Medulla oblongata (tissue), 1 donor: Measurements from ENCODE around the gene GNB2.

Experiments used
- DNase-seq: peaks from one replicate; pipeline ENCODE4 v3.0.0-alpha.2; 2015; ENCODE audit errors: extremely low spot score

The GNB2 gene

GRCh38 chr7:100726996-100727761 lies 53.6 kb downstream of the GNB2 start:
- DNase-seq: no peak

GRCh38 chr7:100728196-100728595 lies 54.7 kb downstream of the GNB2 start:
- no peak for DNase-seq
